Fibroblast of pulmonary artery (primary cell): ENCODE measurements around the gene ZNF700.
"Not testable (repeated sequence)": the region's sequence is repeated elsewhere in the genome, so short reads cannot be mapped to it uniquely, and the experiment has no call there.

Experiments used
- DNase-seq: peaks from one replicate; pipeline ENCODE4 v3.0.0-alpha.2; 2010; ENCODE audit warnings: low read depth
- H3K4me3 ChIP-seq: replicated peaks from 2 replicates; pipeline ENCODE4 v1.5.1; 2011; ENCODE audit warnings: low read depth, mild to moderate bottlenecking, control low read depth, low read length, moderate library complexity
- CTCF ChIP-seq: IDR thresholded peaks from 2 replicates; pipeline ENCODE4 v1.5.1; 2011; ENCODE audit warnings: mild to moderate bottlenecking, control low read depth, low read length, inconsistent platforms; ENCODE audit errors: missing control alignments

The ZNF700 gene

DNA sequence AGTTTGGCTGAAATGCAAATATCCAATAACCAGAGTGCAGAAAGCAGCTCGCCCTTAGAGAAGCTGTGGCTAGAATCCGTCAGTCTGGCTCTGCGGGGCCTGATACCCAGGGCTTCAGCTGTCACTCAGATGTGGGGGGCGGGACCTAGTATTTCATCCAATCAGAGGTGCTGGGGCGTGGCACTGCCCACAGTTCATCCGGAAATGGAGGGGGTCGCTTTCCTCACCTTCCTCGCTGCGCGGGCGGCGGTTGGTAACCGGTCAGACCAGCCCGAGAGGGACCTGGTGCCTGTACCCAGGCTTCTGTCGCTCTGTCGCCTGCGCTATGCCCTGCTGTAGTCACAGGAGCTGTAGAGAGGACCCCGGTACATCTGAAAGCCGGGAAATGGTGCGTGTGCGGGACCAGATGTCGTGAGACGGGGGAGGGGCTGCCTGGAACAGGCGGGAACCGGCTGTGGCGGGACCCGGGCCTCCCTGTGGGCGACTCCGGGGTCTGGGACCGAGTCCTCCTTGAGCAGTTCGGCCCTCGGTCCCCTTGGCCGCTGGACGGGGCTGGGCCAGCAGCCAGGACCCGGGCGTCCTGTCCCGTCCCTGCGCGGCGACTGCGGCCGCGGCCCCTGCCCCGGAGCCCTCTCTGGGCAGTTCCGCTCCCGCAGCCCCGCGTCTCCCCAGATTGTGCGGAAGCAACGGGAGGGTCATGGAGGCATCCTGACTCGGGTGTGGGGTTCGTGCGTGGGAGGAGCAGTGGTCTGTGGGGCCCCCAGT, at the start of gene ZNF700:
Gene ZNF700, plus strand, starts transcription at position 222 of the 765 bp plus-strand sequence. Its CDS starts 104 bp downstream, at position 326.
- TF ChIP-seq CTCF: no peak
- DNase-seq: peak; percentile 88
- H3K4me3 ChIP-seq: peak within 1 kb of the TSS; percentile 91

DNA sequence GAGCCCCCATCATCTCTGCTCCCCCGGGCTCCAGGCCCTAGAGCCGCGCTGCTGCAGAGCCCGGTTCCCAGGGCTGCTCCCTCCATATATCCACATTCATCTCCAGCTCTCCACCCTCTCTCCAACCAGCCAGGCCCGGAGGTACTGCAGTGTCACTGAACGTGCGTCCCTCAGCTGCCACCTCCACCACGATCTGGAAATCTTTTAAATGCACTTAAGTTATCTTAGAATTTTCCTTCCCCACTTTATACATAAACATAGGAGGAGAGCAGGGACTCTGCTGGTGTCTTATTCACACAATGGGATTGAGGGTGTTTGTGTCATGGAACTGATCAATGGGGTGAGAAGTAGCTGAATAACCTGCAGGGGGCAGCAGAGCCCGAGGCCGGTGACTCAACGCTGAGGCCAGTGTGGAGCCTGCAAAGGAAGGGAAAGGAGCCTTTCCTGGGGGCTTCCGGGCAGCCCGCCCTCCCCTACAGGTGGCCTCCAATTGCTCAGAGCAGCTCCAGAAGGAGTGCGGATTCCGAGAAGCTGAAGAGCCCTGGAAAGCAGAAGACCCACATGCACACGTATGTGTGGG, 45.1 kb upstream of the ZNF700 start:
- peak; percentile 18 for TF ChIP-seq CTCF
- peak; percentile 6 for DNase-seq
- not testable (repeated sequence) for H3K4me3 ChIP-seq

GRCh38 chr19:11880598-11880997, 44.3 kb upstream of the ZNF700 start:
- no peak for TF ChIP-seq CTCF
- no peak for DNase-seq

DNA sequence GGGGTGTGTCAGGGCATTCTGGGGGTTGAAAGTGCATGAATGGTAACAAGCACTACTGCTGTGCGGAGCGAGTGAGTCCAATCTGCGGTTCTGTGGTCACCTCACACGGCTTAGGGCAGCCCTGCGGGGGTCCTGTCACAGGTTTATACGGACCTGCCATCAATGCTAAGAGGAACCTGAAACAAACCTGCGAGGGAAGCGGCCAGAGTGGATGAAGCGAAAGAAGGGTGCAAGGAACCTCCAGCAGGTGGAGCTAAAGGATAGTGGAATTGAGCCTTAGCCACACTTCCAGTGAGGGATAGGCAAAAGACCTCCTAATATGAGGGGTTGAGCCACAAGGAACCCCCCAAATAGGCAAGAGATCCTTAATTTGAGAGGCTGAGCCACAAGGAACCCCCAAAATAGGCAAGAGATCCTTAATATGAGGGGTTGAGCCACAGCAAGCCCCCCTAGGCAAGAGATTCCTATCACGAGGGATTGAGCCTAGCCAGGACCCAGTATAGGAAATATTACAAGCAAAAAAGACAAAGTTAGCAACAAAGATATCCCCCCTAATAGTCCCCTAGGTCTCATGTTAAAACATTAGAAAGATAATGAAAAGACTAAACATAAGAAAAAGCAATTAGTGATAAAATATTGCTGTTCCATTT, 43.6 kb upstream of the ZNF700 start:
- peak; percentile 83 for TF ChIP-seq CTCF
- peak; percentile 73 for DNase-seq
- H3K4me3 ChIP-seq: no peak overlapping the region

More at GRCh38 chr19:11880598-11880997, 44.3 kb upstream of the ZNF700 start:
- H3K4me3 ChIP-seq: no peak overlapping the region

DNA sequence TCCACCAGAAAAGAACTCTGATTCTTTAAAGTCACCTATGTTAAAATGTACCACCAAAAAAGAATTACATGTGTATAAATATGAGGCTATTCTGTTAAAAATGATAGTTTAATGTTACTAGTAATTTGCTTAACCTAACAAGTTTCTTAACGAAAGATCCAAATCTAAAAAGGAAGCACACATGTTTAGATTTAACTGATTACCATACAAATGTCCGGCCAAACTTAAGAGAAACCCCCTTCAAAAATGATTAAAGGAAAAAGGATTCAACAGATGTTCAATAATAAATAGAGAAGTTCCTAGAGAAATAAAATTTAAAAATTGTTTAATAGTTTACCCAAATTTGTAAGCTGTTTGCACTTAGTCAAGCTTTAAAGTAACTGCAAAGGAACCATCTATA, 42.3 kb upstream of the ZNF700 start:
- H3K4me3 ChIP-seq: no peak overlapping the region
- no peak for DNase-seq
- TF ChIP-seq CTCF: no peak

GRCh38 chr19:11887234-11887610, 37.7 kb upstream of the ZNF700 start:
- H3K4me3 ChIP-seq: peak overlapping the region; percentile 85
- DNase-seq: no peak
- no peak for TF ChIP-seq CTCF
